Calu3 (cell line): ENCODE results near the gene SBF2. TPM values are rescaled to one million over a fixed set of nuclear protein-coding genes. Genes with fewer than 3 reads are reported as not detected.

Source experiments
- BruUV-seq: library from RNA; stranded (reverse); fragments of 400-500 nt; replicated peaks from 2 replicates; lab custom pipeline; 2021; lab: Mats Ljungman, UMichigan
- CTCF ChIA-PET: fragments of 300-600 bp; sonication (Branson Sonifier 250); formaldehyde crosslinking; loops from one replicate; lab custom pipeline; 2022; ENCODE audit warnings: antibody characterized with exemption; lab: Charles Lee
- DNase-seq: peaks from one replicate; pipeline ENCODE4 v3.0.0; 2022
- H3K27ac Mint-ChIP-seq: one replicate; pipeline ENCODE4 v1.8.0; 2022; ENCODE audit warnings: mixed read lengths; ENCODE audit not compliant: unreplicated experiment
- H3K27me3 Mint-ChIP-seq: one replicate; pipeline ENCODE4 v1.8.0; 2022; ENCODE audit warnings: mixed read lengths; ENCODE audit not compliant: unreplicated experiment
- H3K36me3 Mint-ChIP-seq: one replicate; pipeline ENCODE4 v1.8.0; 2022; ENCODE audit warnings: mild to moderate bottlenecking, moderate library complexity, mixed read lengths; ENCODE audit not compliant: insufficient read depth, unreplicated experiment
- H3K4me1 Mint-ChIP-seq: one replicate; pipeline ENCODE4 v1.8.0; 2022; ENCODE audit warnings: mild to moderate bottlenecking, low read depth, mixed read lengths; ENCODE audit not compliant: unreplicated experiment
- H3K4me3 Mint-ChIP-seq: one replicate; pipeline ENCODE4 v1.8.0; 2022; ENCODE audit warnings: mild to moderate bottlenecking, low read depth, moderate library complexity, mixed read lengths; ENCODE audit not compliant: unreplicated experiment
- H3K9me3 Mint-ChIP-seq: one replicate; pipeline ENCODE4 v1.8.0; 2022; ENCODE audit warnings: low read depth, mixed read lengths; ENCODE audit not compliant: unreplicated experiment
- CTCF ChIP-seq: fragments of 200-600 bp; IDR thresholded peaks from one replicate; pipeline ENCODE4 v1.8.0; 2022; ENCODE audit warnings: antibody characterized with exemption; ENCODE audit not compliant: unreplicated experiment
- intact Hi-C: fragments of 100-400 bp; cut with micrococcal nuclease; formaldehyde crosslinking; loops from one replicate; pipeline ENCODE4 v1.10.0; 2022; ENCODE audit not compliant: unreplicated experiment
- total RNA-seq: library from RNA; stranded (reverse); gene quantifications from 2 replicates; pipeline ENCODE4 v1.2.3, GENCODE V29; 2022

Gene SBF2
- total RNA-seq, 1 experiment from 2014 or later = 39.0 TPM

GRCh38 chr11:9738116-9738515 is 555.9 kb downstream of the SBF2 start:
- CTCF ChIA-PET = no interaction called here
- H3K27me3 Mint-ChIP-seq = no peaks in the 10 kb centered on the region
- DNase-seq = no peak
- no peak overlapping the region for H3K4me3 Mint-ChIP-seq
- intact Hi-C loops = no loop called here
- no peaks in the 10 kb centered on the region for H3K9me3 Mint-ChIP-seq
- TF ChIP-seq CTCF = no peak
- no TSS peak for BruUV-seq
- H3K36me3 Mint-ChIP-seq = peaks cover 4% of the 10 kb centered on the region
- no peak overlapping the region for H3K27ac Mint-ChIP-seq
- peaks cover 29% of the 10 kb centered on the region for H3K4me1 Mint-ChIP-seq

GRCh38 chr11:9736365-9736764 is 557.7 kb downstream of the SBF2 start:
- Mint-ChIP-seq H3K9me3 (no peaks in the 10 kb centered on the region), H3K27ac (no peak overlapping the region), H3K36me3 (peaks cover 4% of the 10 kb centered on the region), H3K27me3 (no peaks in the 10 kb centered on the region), H3K4me1 (peaks cover 29% of the 10 kb centered on the region), H3K4me3 (no peak overlapping the region)
- DNase-seq = no peak
- TF ChIP-seq CTCF = no peak
- no TSS peak for BruUV-seq
- intact Hi-C loops = no loop called here
- CTCF ChIA-PET = interaction anchor here (2.5 kb wide), 1 partner anchor 10 kb away, joined by 6 read pairs; no protein-coding TSS in a partner anchor

GRCh38 chr11:9735919-9736318 is 558.1 kb downstream of the SBF2 start:
- no peak for TF ChIP-seq CTCF
- Mint-ChIP-seq H3K9me3 (no peaks in the 10 kb centered on the region), H3K27me3 (no peaks in the 10 kb centered on the region), H3K27ac (no peak overlapping the region), H3K4me1 (peaks cover 29% of the 10 kb centered on the region), H3K4me3 (no peak overlapping the region), H3K36me3 (peaks cover 4% of the 10 kb centered on the region)
- no TSS peak for BruUV-seq
- CTCF ChIA-PET = interaction anchor here (2.5 kb wide), 1 partner anchor 9 kb away, joined by 6 read pairs; no protein-coding TSS in a partner anchor
- intact Hi-C loops = no loop called here
- no peak for DNase-seq

GRCh38 chr11:9735236-9735635 is 558.8 kb downstream of the SBF2 start:
- intact Hi-C loops = no loop called here
- H3K27me3 Mint-ChIP-seq = no peaks in the 10 kb centered on the region
- peaks cover 26% of the 10 kb centered on the region for H3K4me1 Mint-ChIP-seq
- no peak for DNase-seq
- H3K27ac Mint-ChIP-seq = no peak overlapping the region
- no peaks in the 10 kb centered on the region for H3K9me3 Mint-ChIP-seq
- no TSS peak for BruUV-seq
- CTCF ChIA-PET = interaction anchor here (2.5 kb wide), 1 partner anchor 9 kb away, joined by 6 read pairs; no protein-coding TSS in a partner anchor
- TF ChIP-seq CTCF = no peak
- no peak overlapping the region for H3K4me3 Mint-ChIP-seq
- H3K36me3 Mint-ChIP-seq = peaks cover 4% of the 10 kb centered on the region
